CD14-positive monocyte (primary cell): ENCODE data around the gene NDST4. TPM values are rescaled to one million over a fixed set of nuclear protein-coding genes. Genes with fewer than 3 reads are reported as not detected.

Experiments
- DNase-seq, 3 donors: peaks; one replicate each; pipeline ENCODE4 v3.0.0-alpha.2; 2011 to 2022
- H2AFZ ChIP-seq: 2 replicates; pipeline ENCODE4 v1.6.0; 2012; ENCODE audit warnings: mild to moderate bottlenecking, low read depth, low read length, inconsistent platforms; ENCODE audit not compliant: insufficient read depth, poor library complexity, severe bottlenecking
- H3K27ac ChIP-seq, 2 donors: 1 replicate in 1 of 2; 2 replicates in 1 of 2; pipeline ENCODE4 v1.5.1; 2012 to 2013; ENCODE audit warnings: low read length in 2 of 2, control low read depth in 1 of 2, inconsistent platforms in 1 of 2, low read depth in 1 of 2, mild to moderate bottlenecking in 1 of 2
- H3K27me3 ChIP-seq, 2 donors: one replicate each; pipeline versions ENCODE4 v1.6.0 to v1.6.1; 2011 to 2013; ENCODE audit warnings: low read length in 2 of 2; ENCODE audit not compliant: control insufficient read depth in 2 of 2, insufficient read depth in 2 of 2
- H3K36me3 ChIP-seq, 2 donors: replicated peaks in 1 of 2; 1 replicate in 1 of 2; 2 replicates in 1 of 2; pipeline versions ENCODE4 v1.5.1 to v1.6.1; 2012 to 2013; ENCODE audit warnings: low read length in 2 of 2, control low read depth in 1 of 2, inconsistent platforms in 1 of 2, mild to moderate bottlenecking in 1 of 2; ENCODE audit not compliant: insufficient read depth in 2 of 2, control insufficient read depth in 1 of 2
- H3K4me1 ChIP-seq, 2 donors: 1 replicate in 1 of 2; 2 replicates in 1 of 2; pipeline versions ENCODE4 v1.5.1 to v1.6.1; 2012 to 2013; ENCODE audit warnings: low read length in 2 of 2, control low read depth in 1 of 2, inconsistent platforms in 1 of 2, mild to moderate bottlenecking in 1 of 2, moderate library complexity in 1 of 2; ENCODE audit not compliant: insufficient read depth in 2 of 2, control insufficient read depth in 1 of 2
- H3K4me2 ChIP-seq: replicated peaks from 2 replicates; pipeline ENCODE3; 2012; ENCODE audit warnings: low read length, moderate library complexity, mild to moderate bottlenecking; ENCODE audit not compliant: poor library complexity, severe bottlenecking; ENCODE audit errors: extremely low read depth
- H3K4me3 ChIP-seq, 3 experiments: fragments of 200-600 bp in 1 of 3; sonication (generic) in 1 of 3; replicated peaks in 1 of 3; 1 replicate in 2 of 3; 2 replicates in 1 of 3; pipeline ENCODE4 v1.5.1; 2011 to 2013; ENCODE audit warnings: low read length in 3 of 3, mild to moderate bottlenecking in 3 of 3, control low read depth in 2 of 3, low read depth in 2 of 3, inconsistent platforms in 1 of 3, moderate library complexity in 1 of 3
- H3K79me2 ChIP-seq: 2 replicates; pipeline ENCODE4 v1.6.0; 2012; ENCODE audit warnings: mild to moderate bottlenecking, control low read depth, inconsistent platforms, low read length, moderate library complexity; ENCODE audit not compliant: insufficient read depth
- H3K9ac ChIP-seq: 2 replicates; pipeline ENCODE4 v1.6.0; 2017; ENCODE audit warnings: low read length, mild to moderate bottlenecking; ENCODE audit not compliant: insufficient read depth, poor library complexity, severe bottlenecking
- H3K9me3 ChIP-seq, 2 donors: replicated peaks in 1 of 2; 1 replicate in 1 of 2; 2 replicates in 1 of 2; pipeline versions ENCODE4 v1.5.1 to v1.6.1; 2012 to 2013; ENCODE audit warnings: low read length in 2 of 2, control low read depth in 1 of 2; ENCODE audit not compliant: control insufficient read depth in 1 of 2, insufficient read depth in 1 of 2
- H4K20me1 ChIP-seq: 2 replicates; pipeline ENCODE4 v1.6.0; 2012; ENCODE audit warnings: mild to moderate bottlenecking, low read length, control low read depth, moderate library complexity; ENCODE audit not compliant: insufficient read depth
- H3K27ac Mint-ChIP-seq, 7 donors: one replicate each; pipeline ENCODE4 v1.8.0; 2020; ENCODE audit warnings: mild to moderate bottlenecking in 7 of 7, mixed read lengths in 7 of 7, moderate library complexity in 6 of 7, inconsistent platforms in 2 of 7
- H3K27me3 Mint-ChIP-seq, 3 donors: one replicate each; pipeline ENCODE4 v1.8.0; 2021 to 2022; ENCODE audit warnings: low read depth in 3 of 3, mild to moderate bottlenecking in 3 of 3, mixed read lengths in 3 of 3, moderate library complexity in 3 of 3, inconsistent platforms in 1 of 3
- H3K36me3 Mint-ChIP-seq, 2 donors: one replicate each; pipeline ENCODE4 v1.8.0; 2020; ENCODE audit warnings: mixed read lengths in 2 of 2, inconsistent platforms in 1 of 2, mild to moderate bottlenecking in 1 of 2
- H3K4me1 Mint-ChIP-seq: one replicate; pipeline ENCODE4 v1.8.0; 2020; ENCODE audit warnings: mild to moderate bottlenecking, mixed read lengths
- H3K4me3 Mint-ChIP-seq, 2 donors: one replicate each; pipeline ENCODE4 v1.8.0; 2020; ENCODE audit warnings: mild to moderate bottlenecking in 2 of 2, mixed read lengths in 2 of 2, moderate library complexity in 1 of 2
- H3K9me3 Mint-ChIP-seq, 7 donors: one replicate each; pipeline ENCODE4 v1.8.0; 2020 to 2022; ENCODE audit warnings: mixed read lengths in 7 of 7, mild to moderate bottlenecking in 6 of 7, moderate library complexity in 6 of 7, inconsistent platforms in 2 of 7
- CTCF ChIP-seq: fragments of 200-600 bp; IDR thresholded peaks from one replicate; pipeline ENCODE4 v1.8.0; 2022; ENCODE audit warnings: antibody characterized with exemption, mild to moderate bottlenecking
- WGBS: methylation state at CpG from one replicate; pipeline ENCODE4 v1.1.5; 2013; ENCODE audit warnings: missing lambda C conversion rate; ENCODE audit not compliant: insufficient coverage; 5-methylcytosine and 5-hydroxymethylcytosine counted together
- intact Hi-C, 2 donors: fragments of 100-400 bp; cut with micrococcal nuclease; formaldehyde crosslinking; loops; one replicate each; pipeline versions ENCODE4 v1.15.0 to v1.15.1; 2023
- polyA plus RNA-seq, 3 donors: library from polyadenylated mRNA; depleted of rRNA in 1 of 3; unstranded in 2 of 3; stranded (reverse) in 1 of 3; fragments of 300-500 nt in 2 of 3; fragments of >200 nt in 1 of 3; fragmentation: Illumina TruSeq in 2 of 3; gene quantifications; 1 replicate in 2 of 3; 2 replicates in 1 of 3; pipeline ENCODE4 v1.2.3, GENCODE V29; 2012 to 2021

NDST4 gene
- polyA plus RNA-seq, 3 donors = not detected

GRCh38 chr4:114927881-114928280 lies 185.5 kb downstream of the NDST4 start:
- Histone ChIP-seq H3K79me2 (no peaks in the 10 kb centered on the region), H4K20me1 (no peaks in the 10 kb centered on the region), H2AFZ (no peak overlapping the region), H3K36me3 (no peaks in the 10 kb centered on the region), H3K9me3 (no peaks in the 10 kb centered on the region), H3K4me1 (no peaks in the 10 kb centered on the region), H3K4me3 (no peak overlapping the region), H3K4me2 (no peak overlapping the region), H3K27ac (no peak overlapping the region), H3K27me3 (no peaks in the 10 kb centered on the region), H3K9ac (no peak overlapping the region)
- no CpG with 5 or more reads among the region's 2 CpGs for WGBS
- no peak for DNase-seq
- intact Hi-C loops = no loop called here
- Mint-ChIP-seq H3K9me3 (peaks cover 0 to 2% (median 0%) of the 10 kb centered on the region in 7 donors), H3K36me3 (no peaks in the 10 kb centered on the region), H3K27ac (no peak overlapping the region), H3K4me1 (no peaks in the 10 kb centered on the region), H3K27me3 (no peaks in the 10 kb centered on the region), H3K4me3 (no peak overlapping the region)
- TF ChIP-seq CTCF = no peak

- DNase-seq = no peak
- TF ChIP-seq CTCF = no peak
- Histone ChIP-seq H3K4me2 (no peak overlapping the region), H3K9ac (no peak overlapping the region), H3K4me3 (no peak overlapping the region), H3K79me2 (no peaks in the 10 kb centered on the region), H2AFZ (no peak overlapping the region), H4K20me1 (no peaks in the 10 kb centered on the region), H3K9me3 (no peaks in the 10 kb centered on the region), H3K27me3 (no peaks in the 10 kb centered on the region), H3K36me3 (no peaks in the 10 kb centered on the region), H3K4me1 (no peaks in the 10 kb centered on the region), H3K27ac (no peak overlapping the region)
- Mint-ChIP-seq H3K4me3 (no peak overlapping the region), H3K4me1 (no peaks in the 10 kb centered on the region), H3K36me3 (no peaks in the 10 kb centered on the region), H3K27me3 (peaks cover 0 to 2% (median 0%) of the 10 kb centered on the region in 3 donors), H3K9me3 (peaks cover 0 to 2% (median 0%) of the 10 kb centered on the region in 7 donors), H3K27ac (no peak overlapping the region)
- intact Hi-C loops = no loop called here
Observed at GRCh38 chr4:114926583-114926982, 186.8 kb downstream of the NDST4 start.
